ENCODE data around the gene MAP3K9. TPM values are rescaled to one million over a fixed set of nuclear protein-coding genes. Genes with fewer than 3 reads are reported as not detected.

MAP3K9 gene
- total RNA-seq, 1 experiment from 2014 or later: 3.5 TPM

DNA sequence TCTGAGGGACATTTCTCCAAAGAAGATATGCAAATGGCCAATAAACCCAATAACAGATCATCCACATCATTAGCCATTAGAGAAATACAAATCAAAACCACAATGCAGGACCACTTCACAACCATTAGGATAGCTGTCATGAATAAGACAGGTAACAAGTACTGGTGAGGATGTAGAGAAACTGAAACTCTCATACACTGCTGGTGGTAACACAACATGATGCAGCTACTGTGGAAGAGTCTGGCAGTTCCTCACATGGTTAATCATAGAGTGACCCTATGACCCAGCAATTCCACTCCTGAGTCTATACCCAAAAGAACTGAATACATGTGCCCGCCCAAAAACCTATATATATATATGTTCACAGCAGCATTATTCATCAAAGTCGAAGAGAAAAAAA lies 128.6 kb downstream of the MAP3K9 start:
- in situ Hi-C loops (cut with HindIII; ENCODE audit: low pct_unique_long_range_greater_than_20kb, low sequenced_read_pairs): no loop called here
- DNase-seq (ENCODE audit: low read depth): no peak

DNA sequence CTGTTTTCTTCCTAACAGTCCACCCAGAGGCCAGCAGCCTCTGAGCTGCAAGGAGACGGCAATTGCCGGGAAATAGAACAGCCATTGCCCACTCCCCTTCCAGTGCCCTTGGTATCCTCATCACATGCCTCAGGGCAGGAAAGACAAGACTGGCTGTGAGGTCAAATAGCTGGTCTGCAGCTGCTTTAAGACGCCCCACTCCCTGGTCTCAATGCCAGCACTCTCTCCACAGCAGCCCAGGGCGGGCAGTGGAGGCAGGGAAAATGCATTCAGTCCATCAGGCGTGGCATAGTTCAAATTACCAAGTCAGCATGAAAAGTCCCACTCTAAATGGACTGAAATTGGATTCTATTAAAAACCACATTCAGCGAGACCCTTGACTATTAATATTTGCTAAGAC lies 132.0 kb downstream of the MAP3K9 start:
- in situ Hi-C loops (cut with HindIII; ENCODE audit: low pct_unique_long_range_greater_than_20kb, low sequenced_read_pairs): no loop called here
- DNase-seq (ENCODE audit: low read depth): no peak

Other genes starting within 250 kb of the MAP3K9 start
- gene MED6, start 208.9 kb downstream of the MAP3K9 start, total RNA-seq (2014; rRNA removed; shearing (Covaris generic); ENCODE audit: low replicate concordance): 25.8 and 38.1 TPM in 2 replicates
- gene TTC9, start 167.6 kb downstream of the MAP3K9 start, total RNA-seq (2014; rRNA removed; shearing (Covaris generic); ENCODE audit: low replicate concordance): 4.5 and 4.8 TPM in 2 replicates
- 7.7 and 10.0 TPM in 2 replicates for gene PCNX1, start 97.9 kb upstream of the MAP3K9 start, total RNA-seq (2014; rRNA removed; shearing (Covaris generic); ENCODE audit: low replicate concordance)

Data from Caki2 (cell line).